ENCODE data around the gene GSG1L.

GSG1L gene

GRCh38 chr16:27781195-27781524 lies 282.4 kb downstream of the GSG1L start:
- no peak for TF ChIP-seq CTCF (conservative IDR thresholded peaks at IDR 0.05; ENCODE audit: low read depth, low read length)
- no peak overlapping the region for H3K4me3 ChIP-seq (ENCODE audit: low read length)
- DNase-seq (ENCODE audit: low read depth), result no peak

- no peak for DNase-seq (ENCODE audit: low read depth)
- H3K4me3 ChIP-seq (ENCODE audit: low read length), result no peak overlapping the region
- TF ChIP-seq CTCF (conservative IDR thresholded peaks at IDR 0.05; ENCODE audit: low read depth, low read length), result no peak
Measured at GRCh38 chr16:27780468-27781194, 282.9 kb downstream of the GSG1L start.

GRCh38 chr16:27779641-27780164 lies 283.8 kb downstream of the GSG1L start:
- DNase-seq (ENCODE audit: low read depth), result peak; percentile 98
- TF ChIP-seq CTCF (conservative IDR thresholded peaks at IDR 0.05; ENCODE audit: low read depth, low read length), result peak; percentile 70
- no peak overlapping the region for H3K4me3 ChIP-seq (ENCODE audit: low read length)

- no peak for DNase-seq (ENCODE audit: low read depth)
- H3K4me3 ChIP-seq (ENCODE audit: low read length), result no peak overlapping the region
- no peak for TF ChIP-seq CTCF (conservative IDR thresholded peaks at IDR 0.05; ENCODE audit: low read depth, low read length)
Measured at GRCh38 chr16:27778926-27779570, 284.5 kb downstream of the GSG1L start.

- no peak for TF ChIP-seq CTCF (conservative IDR thresholded peaks at IDR 0.05; ENCODE audit: low read depth, low read length)
- H3K4me3 ChIP-seq (ENCODE audit: low read length), result no peak overlapping the region
- no peak for DNase-seq (ENCODE audit: low read depth)
Measured at GRCh38 chr16:27778171-27778925, 285.2 kb downstream of the GSG1L start.

- TF ChIP-seq CTCF (conservative IDR thresholded peaks at IDR 0.05; ENCODE audit: low read depth, low read length), result no peak
- no peak for DNase-seq (ENCODE audit: low read depth)
- no peak overlapping the region for H3K4me3 ChIP-seq (ENCODE audit: low read length)
Measured at GRCh38 chr16:27777527-27777926, 286.0 kb downstream of the GSG1L start.

Data from retinal pigment epithelial cell (primary cell).